Neural progenitor cell (in vitro differentiated cells): ENCODE measurements around the gene HIVEP1. TPM values are rescaled to one million over a fixed set of nuclear protein-coding genes. Genes with fewer than 3 reads are reported as not detected.

Experiments
- DNase-seq: peaks from one replicate; pipeline ENCODE4 v3.0.0-alpha.2; 2016; ENCODE audit warnings: low spot score
- H2AFZ ChIP-seq: fragments of 200-600 bp; sonication (generic); replicated peaks from 2 replicates; pipeline ENCODE4 v1.6.1; 2016; ENCODE audit warnings: antibody characterized with exemption
- H3F3A ChIP-seq: fragments of 200-600 bp; sonication (generic); 2 replicates; pipeline ENCODE4 v1.6.1; 2016; ENCODE audit warnings: antibody characterized with exemption, low read depth
- H3K27ac ChIP-seq: fragments of 200-600 bp; sonication (generic); 2 replicates; pipeline ENCODE4 v1.5.1; 2016; ENCODE audit warnings: mild to moderate bottlenecking
- H3K27me3 ChIP-seq: fragments of 200-600 bp; sonication (generic); 2 replicates; pipeline ENCODE4 v1.6.1; 2016; ENCODE audit warnings: mild to moderate bottlenecking, moderate library complexity
- H3K36me3 ChIP-seq: fragments of 200-600 bp; sonication (generic); 2 replicates; pipeline ENCODE4 v1.5.1; 2016
- H3K4me1 ChIP-seq: fragments of 200-600 bp; sonication (generic); 2 replicates; pipeline ENCODE4 v1.6.1; 2016; ENCODE audit warnings: mixed run types
- H3K4me2 ChIP-seq: fragments of 200-600 bp; sonication (generic); 2 replicates; pipeline ENCODE4 v1.6.1; 2016
- H3K4me3 ChIP-seq: fragments of 200-600 bp; sonication (generic); 2 replicates; pipeline ENCODE4 v1.5.1; 2016
- H3K79me2 ChIP-seq: fragments of 200-600 bp; sonication (generic); 2 replicates; pipeline ENCODE4 v1.6.1; 2016; ENCODE audit warnings: low read depth
- H3K9ac ChIP-seq: fragments of 200-600 bp; sonication (generic); 2 replicates; pipeline ENCODE4 v1.6.1; 2016
- H3K9me3 ChIP-seq: fragments of 200-600 bp; sonication (generic); 2 replicates; pipeline ENCODE4 v1.5.1; 2016; ENCODE audit warnings: low read depth
- H4K20me1 ChIP-seq: fragments of 200-600 bp; sonication (generic); 2 replicates; pipeline ENCODE4 v1.6.1; 2016; ENCODE audit warnings: low read depth
- H3K27ac Mint-ChIP-seq: 3 replicates; pipeline ENCODE4 v1.8.0; 2021; ENCODE audit warnings: mixed read lengths
- H3K27me3 Mint-ChIP-seq: 2 replicates; pipeline ENCODE4 v1.8.0; 2022; ENCODE audit warnings: low read depth, mild to moderate bottlenecking, inconsistent platforms, moderate library complexity, mixed read lengths; ENCODE audit not compliant: insufficient read depth
- H3K36me3 Mint-ChIP-seq: 3 replicates; pipeline ENCODE4 v1.8.0; 2021; ENCODE audit warnings: mixed read lengths
- H3K4me1 Mint-ChIP-seq: 3 replicates; pipeline ENCODE4 v1.8.0; 2021; ENCODE audit warnings: mixed read lengths
- H3K4me3 Mint-ChIP-seq: 3 replicates; pipeline ENCODE4 v1.8.0; 2021; ENCODE audit warnings: mild to moderate bottlenecking, moderate library complexity, mixed read lengths
- H3K9me3 Mint-ChIP-seq: 3 replicates; pipeline ENCODE4 v1.8.0; 2020; ENCODE audit warnings: mixed read lengths
- EZH2 ChIP-seq: fragments of 200-600 bp; sonication (generic); IDR thresholded peaks from 2 replicates; pipeline ENCODE4 v1.6.1; 2017; ENCODE audit warnings: antibody characterized with exemption, mild to moderate bottlenecking, moderate library complexity
- EZH2phosphoT487 ChIP-seq: fragments of 200-600 bp; sonication (generic); IDR thresholded peaks from 2 replicates; pipeline ENCODE4 v1.6.1; 2017; ENCODE audit warnings: antibody characterized with exemption
- total RNA-seq: library from RNA; depleted of rRNA; stranded (reverse); fragments of >200 nt; gene quantifications from 2 replicates; pipeline ENCODE4 v1.2.3, GENCODE V29; 2015; ENCODE audit warnings: low replicate concordance
- TF ChIP-seq, protein P1 (sequence below): fragments of 200-600 bp; sonication (generic); IDR thresholded peaks from 2 replicates; pipeline ENCODE4 v1.5.1; 2017; ENCODE audit warnings: antibody characterized with exemption, mild to moderate bottlenecking

Gene HIVEP1
- total RNA-seq, 1 donor from 2014 or later, result 23.3 TPM

DNA sequence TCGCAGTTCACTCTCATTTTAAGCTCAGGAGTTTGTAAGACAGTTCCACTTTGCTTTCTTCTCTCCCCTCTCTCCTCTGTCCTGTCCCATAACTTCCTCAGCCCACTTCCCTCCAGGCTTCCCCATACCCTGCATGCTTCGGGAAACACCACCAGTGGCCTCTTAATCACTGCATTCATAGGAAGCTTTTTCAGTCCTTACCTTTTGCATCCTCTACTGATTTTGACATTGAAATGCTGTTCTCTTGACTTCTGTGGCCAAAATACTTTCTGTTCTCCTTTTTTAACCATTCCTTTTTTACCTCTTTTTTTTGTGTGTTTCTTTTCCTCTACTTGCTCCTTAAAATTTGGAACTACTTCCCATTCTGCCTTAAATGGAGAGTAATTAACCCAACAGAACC is 69.7 kb downstream of the HIVEP1 start:
- H3K4me1 Mint-ChIP-seq, result peaks cover 33% of the 10 kb centered on the region
- no peak overlapping the region for H3K4me2 ChIP-seq
- no peak for TF ChIP-seq EZH2
- TF ChIP-seq, protein P1, sequence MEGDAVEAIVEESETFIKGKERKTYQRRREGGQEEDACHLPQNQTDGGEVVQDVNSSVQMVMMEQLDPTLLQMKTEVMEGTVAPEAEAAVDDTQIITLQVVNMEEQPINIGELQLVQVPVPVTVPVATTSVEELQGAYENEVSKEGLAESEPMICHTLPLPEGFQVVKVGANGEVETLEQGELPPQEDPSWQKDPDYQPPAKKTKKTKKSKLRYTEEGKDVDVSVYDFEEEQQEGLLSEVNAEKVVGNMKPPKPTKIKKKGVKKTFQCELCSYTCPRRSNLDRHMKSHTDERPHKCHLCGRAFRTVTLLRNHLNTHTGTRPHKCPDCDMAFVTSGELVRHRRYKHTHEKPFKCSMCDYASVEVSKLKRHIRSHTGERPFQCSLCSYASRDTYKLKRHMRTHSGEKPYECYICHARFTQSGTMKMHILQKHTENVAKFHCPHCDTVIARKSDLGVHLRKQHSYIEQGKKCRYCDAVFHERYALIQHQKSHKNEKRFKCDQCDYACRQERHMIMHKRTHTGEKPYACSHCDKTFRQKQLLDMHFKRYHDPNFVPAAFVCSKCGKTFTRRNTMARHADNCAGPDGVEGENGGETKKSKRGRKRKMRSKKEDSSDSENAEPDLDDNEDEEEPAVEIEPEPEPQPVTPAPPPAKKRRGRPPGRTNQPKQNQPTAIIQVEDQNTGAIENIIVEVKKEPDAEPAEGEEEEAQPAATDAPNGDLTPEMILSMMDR, result no peak
- no peak for TF ChIP-seq EZH2phosphoT487
- H3K4me1 ChIP-seq, result peaks cover 25% of the 10 kb centered on the region
- no peak overlapping the region for H2AFZ ChIP-seq
- H3K9ac ChIP-seq, result no peak overlapping the region
- H3K4me3 Mint-ChIP-seq, result no peak overlapping the region
- peaks cover 10% of the 10 kb centered on the region for H3F3A ChIP-seq
- H3K36me3 Mint-ChIP-seq, result peaks cover 12% of the 10 kb centered on the region
- no peaks in the 10 kb centered on the region for H3K9me3 Mint-ChIP-seq
- no peaks in the 10 kb centered on the region for H3K27me3 Mint-ChIP-seq
- H3K27ac Mint-ChIP-seq, result no peak overlapping the region
- H3K27ac ChIP-seq, result no peak overlapping the region
- H3K9me3 ChIP-seq, result no peaks in the 10 kb centered on the region
- H3K36me3 ChIP-seq, result no peaks in the 10 kb centered on the region
- no peak overlapping the region for H3K4me3 ChIP-seq
- no peaks in the 10 kb centered on the region for H3K27me3 ChIP-seq
- H4K20me1 ChIP-seq, result peaks cover 58% of the 10 kb centered on the region
- H3K79me2 ChIP-seq, result peaks cover 82% of the 10 kb centered on the region
- no peak for DNase-seq

DNA sequence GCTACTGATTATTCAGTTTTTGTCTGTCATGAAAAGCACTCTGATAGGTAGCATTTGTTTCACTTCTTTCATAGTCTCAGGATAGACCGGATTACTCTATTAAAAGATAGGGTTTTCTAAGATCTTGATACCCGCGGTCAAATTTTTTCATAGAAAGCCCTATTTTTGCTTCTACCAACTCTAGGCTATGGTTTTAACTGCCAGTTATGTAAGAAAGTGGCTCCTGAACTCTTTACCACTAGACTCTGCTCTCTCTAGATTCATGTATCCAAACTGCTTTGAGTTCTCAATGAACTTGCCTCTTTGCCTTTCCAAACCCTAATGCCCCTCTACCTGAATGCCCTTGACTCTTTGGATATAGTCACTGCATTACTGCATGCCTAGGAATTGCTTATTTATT is 70.3 kb downstream of the HIVEP1 start:
- H3K4me3 ChIP-seq, result no peak overlapping the region
- Mint-ChIP-seq H3K36me3 (peaks cover 10% of the 10 kb centered on the region), H3K4me3 (no peak overlapping the region), H3K27me3 (no peaks in the 10 kb centered on the region), H3K9me3 (no peaks in the 10 kb centered on the region), H3K4me1 (peaks cover 33% of the 10 kb centered on the region), H3K27ac (no peak overlapping the region)
- no peak for DNase-seq
- H2AFZ ChIP-seq, result no peak overlapping the region
- TF ChIP-seq EZH2phosphoT487 (no peak), EZH2 (no peak)
- TF ChIP-seq, protein P1, result no peak
- H4K20me1 ChIP-seq, result peaks cover 61% of the 10 kb centered on the region
- peaks cover 25% of the 10 kb centered on the region for H3K4me1 ChIP-seq
- H3K36me3 ChIP-seq, result no peaks in the 10 kb centered on the region
- H3K79me2 ChIP-seq, result peaks cover 82% of the 10 kb centered on the region
- H3K9ac ChIP-seq, result no peak overlapping the region
- H3K27ac ChIP-seq, result no peak overlapping the region
- no peaks in the 10 kb centered on the region for H3K27me3 ChIP-seq
- H3K9me3 ChIP-seq, result no peaks in the 10 kb centered on the region
- H3K4me2 ChIP-seq, result no peak overlapping the region
- H3F3A ChIP-seq, result peaks cover 10% of the 10 kb centered on the region

DNA sequence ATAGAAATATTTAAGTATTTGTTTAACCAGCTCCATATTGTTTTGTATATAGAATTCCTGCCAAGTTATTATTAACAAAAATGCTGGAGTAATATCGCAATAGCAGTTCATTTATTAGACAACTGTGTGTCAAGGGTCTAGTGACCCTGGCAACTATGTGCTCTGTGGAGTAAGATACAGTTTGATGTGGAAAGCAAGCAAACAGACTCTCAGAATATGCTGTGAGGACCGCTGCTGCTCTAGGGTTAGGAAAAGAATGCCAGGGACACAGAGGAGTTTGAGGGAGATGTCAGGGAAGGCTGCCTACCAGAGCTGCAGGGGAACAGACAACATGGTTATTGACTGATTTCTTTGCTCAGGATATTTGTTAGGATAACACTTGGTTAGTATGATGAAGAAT is 71.2 kb downstream of the HIVEP1 start:
- peaks cover 88% of the 10 kb centered on the region for H3K79me2 ChIP-seq
- H3F3A ChIP-seq, result peaks cover 10% of the 10 kb centered on the region
- peaks cover 25% of the 10 kb centered on the region for H3K4me1 ChIP-seq
- no peaks in the 10 kb centered on the region for H3K27me3 ChIP-seq
- Mint-ChIP-seq H3K27me3 (no peaks in the 10 kb centered on the region), H3K36me3 (peaks cover 2% of the 10 kb centered on the region), H3K9me3 (no peaks in the 10 kb centered on the region), H3K4me3 (no peak overlapping the region), H3K4me1 (peaks cover 33% of the 10 kb centered on the region), H3K27ac (no peak overlapping the region)
- H3K9me3 ChIP-seq, result no peaks in the 10 kb centered on the region
- TF ChIP-seq, protein P1, result no peak
- TF ChIP-seq EZH2 (no peak), EZH2phosphoT487 (no peak)
- H3K4me3 ChIP-seq, result no peak overlapping the region
- no peak overlapping the region for H3K27ac ChIP-seq
- H3K9ac ChIP-seq, result no peak overlapping the region
- no peak for DNase-seq
- H4K20me1 ChIP-seq, result peaks cover 69% of the 10 kb centered on the region
- no peak overlapping the region for H2AFZ ChIP-seq
- H3K4me2 ChIP-seq, result no peak overlapping the region
- no peaks in the 10 kb centered on the region for H3K36me3 ChIP-seq
